Measurements from ENCODE around the gene BEST1.
"Not testable (repeated sequence)": the region's sequence is repeated elsewhere in the genome, so short reads cannot be mapped to it uniquely, and the experiment has no call there.

Gene BEST1

DNA sequence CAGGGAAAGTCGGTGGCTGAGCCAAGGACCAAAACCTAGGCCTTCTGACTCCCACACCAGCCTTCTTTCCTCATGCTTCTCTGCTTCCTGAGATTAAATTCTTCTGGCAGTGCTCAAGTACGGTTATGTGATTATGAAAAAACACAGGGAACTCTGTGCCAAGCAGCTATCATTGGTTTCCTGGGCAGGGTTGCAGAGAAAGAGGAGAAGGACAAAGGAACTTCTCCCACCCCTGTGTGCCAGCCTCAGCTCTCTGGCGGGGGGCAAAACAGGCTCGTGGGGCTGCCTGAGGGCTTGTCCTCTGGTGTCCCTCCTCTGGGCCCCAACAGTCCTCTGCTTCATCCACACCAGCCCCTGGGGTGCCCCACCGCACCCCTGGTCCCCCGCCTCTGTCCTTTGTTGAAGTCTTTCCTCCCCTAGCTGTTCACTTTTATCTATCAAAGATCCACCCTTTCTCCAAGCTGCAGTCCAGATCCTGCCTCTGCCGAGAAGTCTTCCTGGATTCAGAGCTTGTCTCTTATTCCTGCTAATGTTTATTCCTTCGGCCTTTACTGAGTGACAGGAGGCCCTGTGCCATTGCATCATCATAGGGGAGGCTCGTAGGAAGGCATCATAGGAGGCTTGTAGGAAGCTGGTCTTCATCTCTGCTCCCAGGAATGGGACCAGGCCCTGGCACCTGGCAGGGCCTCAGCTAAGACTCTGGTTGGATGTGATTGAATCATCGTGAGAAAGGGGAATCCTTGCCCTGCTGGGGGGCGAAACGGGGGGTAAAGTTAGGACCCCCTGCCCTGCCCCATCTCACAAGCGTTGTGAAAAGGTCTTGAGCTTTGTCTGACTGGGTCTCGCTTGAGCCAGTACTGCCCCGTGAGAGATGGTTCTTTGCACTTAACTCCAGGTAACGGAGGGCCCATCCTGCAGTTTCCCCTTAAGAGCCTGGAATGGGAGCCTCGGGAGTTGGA, 28.8 kb downstream of the BEST1 start:
- DNase-seq: no peak

- DNase-seq: no peak
These were observed 30.8 kb downstream of the BEST1 start for GRCh38 chr11:61980783-61981541.

- DNase-seq: no peak
These were observed 33.3 kb downstream of the BEST1 start for GRCh38 chr11:61983419-61983818.

GRCh38 chr11:61985869-61986268, 35.7 kb downstream of the BEST1 start:
- no peak for DNase-seq

DNA sequence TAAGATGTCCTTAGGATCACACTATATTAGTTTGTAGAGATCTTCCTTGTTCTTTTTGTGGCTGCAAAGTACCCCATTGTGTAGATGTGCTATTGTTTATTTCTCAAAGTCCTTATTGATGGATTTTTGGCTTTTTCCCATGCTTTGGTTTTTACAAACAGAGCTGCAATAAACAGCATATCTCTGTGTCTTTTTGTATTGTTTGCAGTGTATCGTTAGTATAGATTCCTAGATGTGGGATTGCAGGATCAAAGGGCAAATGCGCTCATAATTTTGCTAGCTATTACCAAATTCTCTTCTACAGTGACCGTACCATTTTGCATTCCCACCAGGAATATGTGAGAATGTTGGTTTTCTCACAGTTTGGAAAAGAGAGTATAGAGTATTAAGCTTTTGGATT, 44.8 kb downstream of the BEST1 start:
- no peak for DNase-seq

GRCh38 chr11:61996933-61997332, 46.8 kb downstream of the BEST1 start:
- no peak for DNase-seq

- no peak for DNase-seq
These were observed 49.2 kb downstream of the BEST1 start for GRCh38 chr11:61999141-61999975.

GRCh38 chr11:62000539-62001446, 50.6 kb downstream of the BEST1 start:
- no peak for DNase-seq

DNA sequence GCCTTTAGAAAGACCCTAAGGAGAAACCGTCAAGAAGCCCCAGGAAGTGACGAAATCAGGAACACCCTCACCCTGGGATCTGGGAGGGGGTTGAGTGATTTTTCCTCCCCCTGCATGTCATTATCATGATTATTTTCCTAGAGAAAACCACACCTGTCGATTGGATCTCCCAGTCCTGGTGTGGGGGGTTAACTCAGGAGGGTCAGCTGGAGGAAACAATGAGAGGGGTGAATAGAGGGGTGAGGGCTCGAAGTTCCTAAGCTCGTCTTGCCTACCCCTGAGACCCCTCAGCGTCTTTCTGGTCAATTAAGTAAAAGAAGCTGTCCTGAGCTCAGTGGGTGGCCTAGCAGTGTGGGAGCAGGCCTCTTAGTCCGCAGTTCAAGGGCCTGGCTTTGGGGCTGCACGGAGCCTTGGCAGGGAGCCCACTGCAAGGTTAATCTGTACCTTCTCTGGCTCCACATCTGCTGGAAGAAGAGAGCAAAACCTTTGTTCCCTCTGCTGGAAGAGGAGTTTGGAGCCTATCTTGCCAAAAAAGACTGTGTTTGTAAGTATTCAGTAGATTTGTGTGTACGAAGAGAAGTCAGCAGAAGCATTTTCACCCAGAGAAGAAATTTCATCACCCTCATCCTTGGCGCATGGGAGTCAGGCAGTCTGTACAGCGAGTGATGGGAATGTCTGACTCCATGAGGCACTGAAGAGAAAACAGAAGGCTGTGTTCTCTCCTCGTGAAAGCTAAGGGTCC, 51.5 kb downstream of the BEST1 start:
- peak; percentile 21 for DNase-seq

- not testable (repeated sequence) for DNase-seq
These were observed 52.1 kb downstream of the BEST1 start for GRCh38 chr11:62002283-62002682.

- DNase-seq: peak; percentile 15
These were observed 54.3 kb downstream of the BEST1 start for GRCh38 chr11:62004473-62004872.

GRCh38 chr11:62008193-62008592, 58.0 kb downstream of the BEST1 start:
- DNase-seq: no peak

GRCh38 chr11:62010935-62011528, 60.9 kb downstream of the BEST1 start:
- no peak for DNase-seq

DNA sequence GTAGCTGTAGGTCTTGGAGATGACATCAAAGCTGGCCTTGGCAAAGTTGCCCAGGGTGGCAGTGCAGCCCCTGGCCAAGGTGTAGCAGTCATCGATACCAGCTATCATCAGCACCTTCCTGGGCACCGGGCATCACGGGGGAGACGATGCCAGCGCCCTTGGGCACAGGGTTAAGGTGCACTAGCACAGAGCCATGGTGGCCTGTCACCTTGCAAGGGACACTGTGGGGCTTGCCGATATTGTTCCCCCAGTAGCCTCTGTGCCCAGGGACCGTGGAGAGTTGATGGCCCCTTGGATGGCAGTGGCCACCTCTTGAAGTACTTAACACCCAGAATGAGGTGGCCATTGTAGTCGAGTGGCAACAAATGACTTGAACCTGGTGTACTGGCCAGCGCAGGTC, 61.7 kb downstream of the BEST1 start:
- no peak for DNase-seq

DNA sequence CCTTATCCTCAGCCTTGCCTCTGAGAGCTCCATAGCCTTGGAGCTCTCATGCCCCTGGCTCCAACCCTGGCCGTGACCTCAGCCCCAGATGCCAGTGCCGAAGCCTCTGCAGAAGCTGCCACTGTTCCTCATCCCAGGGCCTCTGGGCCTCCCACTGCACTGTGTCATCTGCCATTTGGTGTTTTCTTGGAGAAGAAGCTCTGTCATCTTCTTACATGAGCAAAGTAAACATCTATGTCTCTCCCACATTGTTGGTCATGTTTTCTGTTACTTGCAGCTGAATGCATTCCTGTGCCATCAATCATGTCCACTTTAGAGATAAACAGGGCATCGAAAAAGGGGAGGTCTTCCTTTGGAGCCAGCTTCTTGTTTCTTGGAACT, 62.3 kb downstream of the BEST1 start:
- DNase-seq: no peak

DNA sequence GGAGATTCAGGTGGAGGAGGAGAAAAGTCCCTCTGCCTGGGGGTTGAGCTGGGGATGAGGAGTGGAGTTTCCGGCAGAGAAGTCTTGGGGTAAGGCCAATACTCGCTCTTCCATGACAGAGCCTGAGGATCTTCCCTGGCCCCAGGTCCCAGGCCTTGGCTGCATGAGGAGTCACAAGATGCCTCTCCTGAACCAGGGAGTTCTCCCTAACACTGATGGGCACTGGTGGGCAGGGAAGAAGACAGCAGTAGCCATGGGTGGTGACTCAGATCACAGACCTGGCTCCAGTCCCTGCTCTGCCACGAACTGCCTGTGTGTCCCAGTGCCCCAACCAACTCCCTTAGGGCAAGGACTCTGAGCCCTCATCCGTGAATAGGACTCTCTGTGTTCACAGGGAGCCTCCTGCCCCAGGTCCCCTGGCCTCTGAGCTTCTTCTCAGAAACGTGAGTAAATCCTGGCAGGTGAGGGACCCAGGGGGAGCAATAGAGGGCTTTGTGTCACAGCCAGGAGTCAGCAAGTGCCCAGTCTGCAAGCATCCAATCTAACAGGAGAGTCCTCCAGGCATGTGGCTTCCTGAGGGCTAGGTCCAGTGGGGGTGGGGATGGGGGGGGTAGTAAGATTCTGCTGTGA, 62.8 kb downstream of the BEST1 start:
- DNase-seq: no peak
